DMS53 (cell line): ENCODE results near the gene ZSCAN29.

Experiments
- DNase-seq: peaks from one replicate; lab custom pipeline; 2025; lab: John Stamatoyannopoulos, UW

The ZSCAN29 gene

GRCh38 chr15:43347114-43347513 lies 23.7 kb downstream of the ZSCAN29 start:
- DNase-seq, result no peak

GRCh38 chr15:43346305-43346704 lies 24.5 kb downstream of the ZSCAN29 start:
- DNase-seq, result peak; percentile 2

- no peak for DNase-seq
Observed at GRCh38 chr15:43330780-43331087, 40.1 kb downstream of the ZSCAN29 start.

- DNase-seq, result peak; percentile 91
Observed at GRCh38 chr15:43329960-43330779, 40.7 kb downstream of the ZSCAN29 start, which contains the start of gene LCMT2. Gene LCMT2, minus strand, starts transcription at chr15:43330573. Its CDS starts 84 bp downstream, at chr15:43330489.

- DNase-seq, result peak; percentile 13
Observed at GRCh38 chr15:43329217-43329959, 41.5 kb downstream of the ZSCAN29 start.

- no peak for DNase-seq
Observed at GRCh38 chr15:43325039-43325684, 45.7 kb downstream of the ZSCAN29 start.

- DNase-seq, result no peak
Observed at GRCh38 chr15:43318990-43319771, 51.7 kb downstream of the ZSCAN29 start.

GRCh38 chr15:43317566-43318184 lies 53.2 kb downstream of the ZSCAN29 start:
- peak; percentile 12 for DNase-seq

GRCh38 chr15:43316971-43317346 lies 53.9 kb downstream of the ZSCAN29 start:
- DNase-seq, result no peak

- no peak for DNase-seq
Observed at GRCh38 chr15:43316016-43316970, 54.5 kb downstream of the ZSCAN29 start.

GRCh38 chr15:43314171-43314570 lies 56.7 kb downstream of the ZSCAN29 start:
- peak; percentile 15 for DNase-seq

GRCh38 chr15:43312378-43312777 lies 58.5 kb downstream of the ZSCAN29 start:
- DNase-seq, result no peak
